H9 (cell line): ENCODE data around the gene HRH1. TPM values are rescaled to one million over a fixed set of nuclear protein-coding genes. Genes with fewer than 3 reads are reported as not detected.

ENCODE experiments used
- DNase-seq: peaks from one replicate; pipeline ENCODE4 v3.0.0-alpha.2; 2017
- H2AFZ ChIP-seq: one replicate; pipeline ENCODE4 v1.6.1; 2013; ENCODE audit warnings: mild to moderate bottlenecking, low read length, control low read depth, moderate library complexity
- H2AK5ac ChIP-seq: 2 replicates; pipeline ENCODE4 v1.6.1; 2013; ENCODE audit warnings: low read length, control low read depth, mixed read lengths; ENCODE audit not compliant: insufficient read length
- H2BK120ac ChIP-seq: one replicate; pipeline ENCODE4 v1.6.1; 2013; ENCODE audit warnings: low read depth, mild to moderate bottlenecking, low read length, control low read depth, inconsistent platforms; ENCODE audit not compliant: poor library complexity, severe bottlenecking
- H2BK12ac ChIP-seq: 2 replicates; pipeline ENCODE4 v1.6.1; 2013; ENCODE audit warnings: low read length, control low read depth, mixed read lengths, low read depth; ENCODE audit not compliant: insufficient read length
- H2BK15ac ChIP-seq: 2 replicates; pipeline ENCODE4 v1.6.1; 2013; ENCODE audit warnings: low read depth, low read length, control low read depth
- H2BK20ac ChIP-seq: one replicate; pipeline ENCODE4 v1.6.1; 2013; ENCODE audit warnings: low read depth, mild to moderate bottlenecking, low read length, control low read depth, inconsistent platforms; ENCODE audit not compliant: poor library complexity, severe bottlenecking
- H2BK5ac ChIP-seq: 2 replicates; pipeline ENCODE4 v1.6.1; 2013; ENCODE audit warnings: low read length, control low read depth, mixed read lengths; ENCODE audit not compliant: insufficient read length
- H3K14ac ChIP-seq: 2 replicates; pipeline ENCODE4 v1.6.1; 2013; ENCODE audit warnings: low read length, control low read depth; ENCODE audit not compliant: insufficient read depth
- H3K18ac ChIP-seq: 2 replicates; pipeline ENCODE4 v1.6.1; 2013; ENCODE audit warnings: low read depth, mild to moderate bottlenecking, mixed read lengths, low read length, control low read depth; ENCODE audit not compliant: insufficient read length
- H3K23ac ChIP-seq: 2 replicates; pipeline ENCODE4 v1.6.1; 2013; ENCODE audit warnings: low read length, control low read depth, mixed read lengths, low read depth; ENCODE audit not compliant: insufficient read length
- H3K23me2 ChIP-seq: 2 replicates; pipeline ENCODE4 v1.6.1; 2013; ENCODE audit warnings: low read depth, mild to moderate bottlenecking, mixed read lengths, low read length, control low read depth; ENCODE audit not compliant: insufficient read length, poor library complexity, severe bottlenecking
- H3K27ac ChIP-seq: 2 replicates; pipeline ENCODE4 v1.5.1; 2013; ENCODE audit warnings: low read length, control low read depth, mixed read lengths, low read depth; ENCODE audit not compliant: insufficient read length
- H3K27me3 ChIP-seq: 2 replicates; pipeline ENCODE4 v1.6.1; 2013; ENCODE audit warnings: low read length, control low read depth, inconsistent platforms; ENCODE audit not compliant: insufficient read depth
- H3K4ac ChIP-seq: 2 replicates; pipeline ENCODE4 v1.6.1; 2013; ENCODE audit warnings: low read depth, mild to moderate bottlenecking, control low read depth, inconsistent platforms, low read length, moderate library complexity
- H3K4me1 ChIP-seq: 2 replicates; pipeline ENCODE4 v1.6.1; 2013; ENCODE audit warnings: low read length, control low read depth, inconsistent platforms; ENCODE audit not compliant: insufficient read depth
- H3K4me2 ChIP-seq: 2 replicates; pipeline ENCODE4 v1.6.1; 2013; ENCODE audit warnings: low read length, control low read depth, mixed read lengths; ENCODE audit not compliant: insufficient read length, insufficient read depth
- H3K56ac ChIP-seq: 2 replicates; pipeline ENCODE4 v1.6.1; 2013; ENCODE audit warnings: low read depth, mild to moderate bottlenecking, mixed read lengths, low read length, control low read depth; ENCODE audit not compliant: insufficient read length
- H3K79me1 ChIP-seq: 2 replicates; pipeline ENCODE4 v1.6.1; 2013; ENCODE audit warnings: low read depth, mild to moderate bottlenecking, moderate library complexity, low read length, control low read depth, inconsistent platforms; ENCODE audit not compliant: insufficient read depth, poor library complexity, severe bottlenecking
- H3K79me2 ChIP-seq: 2 replicates; pipeline ENCODE4 v1.6.1; 2013; ENCODE audit warnings: low read length, control low read depth, inconsistent platforms; ENCODE audit not compliant: insufficient read depth
- H3K9ac ChIP-seq: 2 replicates; pipeline ENCODE4 v1.6.1; 2013; ENCODE audit warnings: low read length, control low read depth, mixed read lengths; ENCODE audit not compliant: insufficient read length; ENCODE audit errors: extremely low read depth
- H3K9me3 ChIP-seq: one replicate; pipeline ENCODE4 v1.6.1; 2013; ENCODE audit warnings: low read depth, low read length, inconsistent platforms; ENCODE audit not compliant: control insufficient read depth
- H3T11ph ChIP-seq: one replicate; pipeline ENCODE4 v1.6.1; 2013; ENCODE audit warnings: mild to moderate bottlenecking, low read length, control low read depth, inconsistent platforms
- H4K20me1 ChIP-seq: one replicate; pipeline ENCODE4 v1.6.1; 2013; ENCODE audit not compliant: control insufficient read depth, insufficient read length, insufficient read depth
- H4K5ac ChIP-seq: 2 replicates; pipeline ENCODE4 v1.6.1; 2013; ENCODE audit warnings: low read depth, mild to moderate bottlenecking, mixed read lengths, low read length, control low read depth; ENCODE audit not compliant: insufficient read length
- H4K8ac ChIP-seq: replicated peaks from 2 replicates; pipeline ENCODE4 v1.6.1; 2013; ENCODE audit warnings: low read length, control low read depth, mixed read lengths, low read depth; ENCODE audit not compliant: insufficient read length
- H4K91ac ChIP-seq: 2 replicates; pipeline ENCODE4 v1.6.1; 2013; ENCODE audit warnings: low read depth, mild to moderate bottlenecking, moderate library complexity, mixed read lengths, low read length, control low read depth; ENCODE audit not compliant: insufficient read length
- H3K27ac Mint-ChIP-seq, 3 experiments: 2 replicates in 2 of 3; 3 replicates in 1 of 3; pipeline ENCODE4 v1.8.0; 2020 to 2021; ENCODE audit warnings: mixed read lengths in 3 of 3, mild to moderate bottlenecking in 1 of 3, moderate library complexity in 1 of 3
- H3K27me3 Mint-ChIP-seq: 2 replicates; pipeline ENCODE4 v1.8.0; 2021; ENCODE audit warnings: low read depth, mild to moderate bottlenecking, moderate library complexity, mixed read lengths
- H3K36me3 Mint-ChIP-seq, 3 experiments: 2 replicates in 2 of 3; 3 replicates in 1 of 3; pipeline ENCODE4 v1.8.0; 2020 to 2021; ENCODE audit warnings: low read depth in 3 of 3, mixed read lengths in 3 of 3; ENCODE audit not compliant: insufficient read depth in 1 of 3
- H3K4me1 Mint-ChIP-seq, 2 experiments: 2 replicates each; pipeline ENCODE4 v1.8.0; 2020; ENCODE audit warnings: mixed read lengths in 2 of 2
- H3K4me3 Mint-ChIP-seq, 2 experiments: 2 replicates in 1 of 2; 3 replicates in 1 of 2; pipeline ENCODE4 v1.8.0; 2020 to 2021; ENCODE audit warnings: mild to moderate bottlenecking in 2 of 2, mixed read lengths in 2 of 2, moderate library complexity in 1 of 2
- H3K9me3 Mint-ChIP-seq, 2 experiments: 2 replicates in 1 of 2; 3 replicates in 1 of 2; pipeline ENCODE4 v1.8.0; 2020; ENCODE audit warnings: mild to moderate bottlenecking in 2 of 2, mixed read lengths in 2 of 2, moderate library complexity in 1 of 2
- CTCF ChIP-seq: fragments of 200-600 bp; sonication (generic); conservative IDR thresholded peaks from 3 replicates; pipeline ENCODE4 v1.8.0; 2021; ENCODE audit warnings: antibody characterized with exemption, mild to moderate bottlenecking
- WGBS: extraction: QIAGEN DNeasy Blood & Tissue Kit; methylation state at CpG from one replicate; pipeline ENCODE4 v1.1.7; 2013; ENCODE audit warnings: missing lambda C conversion rate, low lambda C conversion rate, mixed read lengths; ENCODE audit not compliant: insufficient read length; ENCODE audit errors: extremely low coverage; 5-methylcytosine and 5-hydroxymethylcytosine counted together
- total RNA-seq: library from RNA; stranded (reverse); gene quantifications from 2 replicates; pipeline ENCODE4 v1.2.1, GENCODE V29; 2021

Gene HRH1
- total RNA-seq, 1 experiment from 2014 or later = 0.74 TPM

- H3K18ac ChIP-seq = no peak overlapping the region
- H3K79me2 ChIP-seq = no peaks in the 10 kb centered on the region; the same call in 1 of the 2 replicates
- H2BK120ac ChIP-seq = no peak overlapping the region
- H2BK15ac ChIP-seq = no peak overlapping the region
- H3K9me3 Mint-ChIP-seq = no peaks in the 10 kb centered on the region
- H3K79me1 ChIP-seq = no peaks in the 10 kb centered on the region
- no peak overlapping the region for H3K27ac Mint-ChIP-seq
- H3K27ac ChIP-seq = no peak overlapping the region
- H3K56ac ChIP-seq = no peak overlapping the region
- H3K9ac ChIP-seq = no peak overlapping the region
- no peak overlapping the region for H3K4ac ChIP-seq
- H2BK5ac ChIP-seq = no peak overlapping the region
- no CpG with 5 or more reads among the region's 1 CpG for WGBS
- no peak for TF ChIP-seq CTCF
- no peaks in the 10 kb centered on the region for H3K4me1 Mint-ChIP-seq
- no peak overlapping the region for H2AK5ac ChIP-seq
- H3T11ph ChIP-seq = no peak overlapping the region
- no peak overlapping the region for H2BK12ac ChIP-seq
- no peak overlapping the region for H4K8ac ChIP-seq
- no peaks in the 10 kb centered on the region for H3K4me1 ChIP-seq
- no peak overlapping the region for H2AFZ ChIP-seq
- H4K5ac ChIP-seq = no peak overlapping the region
- H3K36me3 Mint-ChIP-seq = peaks cover 0 to 7% (median 0%) of the 10 kb centered on the region in 3 experiments; a peak in 2 of 7 replicates
- no peaks in the 10 kb centered on the region for H3K9me3 ChIP-seq
- H3K4me3 Mint-ChIP-seq = no peak overlapping the region
- H3K23me2 ChIP-seq = no peaks in the 10 kb centered on the region
- H3K23ac ChIP-seq = no peak overlapping the region
- no peak for DNase-seq
- no peak overlapping the region for H3K4me2 ChIP-seq
- H2BK20ac ChIP-seq = no peak overlapping the region
- H4K20me1 ChIP-seq = no peaks in the 10 kb centered on the region
- H3K14ac ChIP-seq = no peak overlapping the region
- no peak overlapping the region for H4K91ac ChIP-seq
- H3K27me3 ChIP-seq = no peaks in the 10 kb centered on the region
- H3K27me3 Mint-ChIP-seq = no peaks in the 10 kb centered on the region
These were observed 128.8 kb downstream of the HRH1 start for GRCh38 chr3:11283139-11283475.
